Neural cell (in vitro differentiated cells): ENCODE data around the gene NDUFAF4. TPM values are rescaled to one million over a fixed set of nuclear protein-coding genes. Genes with fewer than 3 reads are reported as not detected.

Source experiments
- H2AFZ ChIP-seq: fragments of 200-600, 300-800 bp; sonication (generic), shearing (Covaris generic); 2 replicates; pipeline ENCODE4 v1.6.0; 2014; ENCODE audit warnings: low read depth, mild to moderate bottlenecking, antibody characterized with exemption, low read length, moderate library complexity
- H3F3A ChIP-seq: fragments of 200-600 bp; shearing (Covaris generic); 2 replicates; pipeline ENCODE4 v1.6.1; 2016; ENCODE audit warnings: mild to moderate bottlenecking, moderate library complexity, mixed read lengths, antibody characterized with exemption, low read length; ENCODE audit not compliant: insufficient read depth, poor library complexity, severe bottlenecking
- H3K27ac ChIP-seq: fragments of 200-600, 300-800 bp; sonication (generic), shearing (Covaris generic); 2 replicates; pipeline ENCODE4 v1.5.1; 2014; ENCODE audit warnings: mild to moderate bottlenecking, low read length, moderate library complexity
- H3K27me3 ChIP-seq: fragments of 300-800, 200-600 bp; sonication (generic), shearing (Covaris generic); 2 replicates; pipeline ENCODE4 v1.6.0; 2014; ENCODE audit warnings: mild to moderate bottlenecking, low read depth, low read length, moderate library complexity; ENCODE audit not compliant: insufficient read depth
- H3K36me3 ChIP-seq: fragments of 300-800, 200-600 bp; sonication (generic), shearing (Covaris generic); 2 replicates; pipeline ENCODE4 v1.5.1; 2014; ENCODE audit warnings: mild to moderate bottlenecking, antibody characterized with exemption, low read length, moderate library complexity; ENCODE audit not compliant: insufficient read depth
- H3K4me2 ChIP-seq: fragments of 300-800, 200-600 bp; sonication (generic), shearing (Covaris generic); 2 replicates; pipeline ENCODE4 v1.6.0; 2014; ENCODE audit warnings: mild to moderate bottlenecking, low read length
- H3K4me3 ChIP-seq: fragments of 300-800, 200-600 bp; sonication (generic), shearing (Covaris generic); 2 replicates; pipeline ENCODE4 v1.5.1; 2014; ENCODE audit warnings: mild to moderate bottlenecking, low read length, moderate library complexity
- H3K79me2 ChIP-seq: fragments of 200-600 bp; shearing (Covaris generic); replicated peaks from 2 replicates; pipeline ENCODE4 v1.6.0; 2014; ENCODE audit warnings: mild to moderate bottlenecking, low read length, moderate library complexity; ENCODE audit not compliant: insufficient read depth
- H3K9ac ChIP-seq: fragments of 300-800, 200-600 bp; sonication (generic), shearing (Covaris generic); 2 replicates; pipeline ENCODE4 v1.6.1; 2016; ENCODE audit warnings: mild to moderate bottlenecking, low read length, mixed read lengths
- H3K9me2 ChIP-seq: fragments of 200-600 bp; shearing (Covaris generic); 2 replicates; pipeline ENCODE4 v1.6.1; 2016; ENCODE audit warnings: mild to moderate bottlenecking, low read length, mixed read lengths; ENCODE audit not compliant: insufficient read depth
- H3K9me3 ChIP-seq: fragments of 200-600, 300-800 bp; sonication (generic), shearing (Covaris generic); 2 replicates; pipeline ENCODE4 v1.6.1; 2016; ENCODE audit warnings: mild to moderate bottlenecking, mixed run types, low read length, moderate library complexity, mixed read lengths
- H4K20me1 ChIP-seq: fragments of 200-600 bp; shearing (Covaris generic); 2 replicates; pipeline ENCODE4 v1.6.1; 2016; ENCODE audit warnings: mild to moderate bottlenecking, mixed run types; ENCODE audit not compliant: insufficient read depth
- EP300 ChIP-seq: fragments of 450-650 bp; conservative IDR thresholded peaks from 2 replicates; pipeline ENCODE4 v1.6.1; 2014; ENCODE audit warnings: antibody characterized with exemption, mild to moderate bottlenecking, moderate library complexity; ENCODE audit not compliant: poor library complexity, severe bottlenecking
- EZH2 ChIP-seq: fragments of 200-600, 300-800 bp; shearing (Covaris generic), sonication (generic); IDR thresholded peaks from 2 replicates; pipeline ENCODE4 v1.6.1; 2014; ENCODE audit warnings: antibody characterized with exemption, low read length, borderline replicate concordance, mild to moderate bottlenecking; ENCODE audit not compliant: insufficient read depth, poor library complexity, severe bottlenecking
- MXI1 ChIP-seq: fragments of 450-650 bp; conservative IDR thresholded peaks from 2 replicates; pipeline ENCODE4 v1.6.1; 2014; ENCODE audit warnings: antibody characterized with exemption, mild to moderate bottlenecking; ENCODE audit not compliant: poor library complexity, severe bottlenecking
- POLR2AphosphoS5 ChIP-seq: IDR thresholded peaks from 2 replicates; pipeline ENCODE4 v1.6.1; 2012
- RAD21 ChIP-seq: fragments of 450-650 bp; conservative IDR thresholded peaks from 2 replicates; pipeline ENCODE4 v1.6.1; 2014; ENCODE audit warnings: antibody characterized with exemption, mild to moderate bottlenecking, moderate library complexity
- REST ChIP-seq: IDR thresholded peaks from 2 replicates; pipeline ENCODE4 v1.6.1; 2012; ENCODE audit warnings: borderline replicate concordance
- SMC3 ChIP-seq: fragments of 450-650 bp; conservative IDR thresholded peaks from 2 replicates; pipeline ENCODE4 v1.6.1; 2014; ENCODE audit warnings: antibody characterized with exemption, mild to moderate bottlenecking, moderate library complexity; ENCODE audit not compliant: poor library complexity
- TAF1 ChIP-seq: IDR thresholded peaks from 2 replicates; pipeline ENCODE4 v1.6.1; 2012; ENCODE audit warnings: low read depth
- polyA plus RNA-seq: library from polyadenylated mRNA; depleted of rRNA; stranded (reverse); fragments of >200 nt; gene quantifications from 2 replicates; pipeline ENCODE4 v1.2.3, GENCODE V29; 2014
- TF ChIP-seq, protein P1 (sequence below): fragments of 450-650 bp; IDR thresholded peaks from 2 replicates; pipeline ENCODE4 v1.5.1; 2014; ENCODE audit warnings: antibody characterized with exemption, mild to moderate bottlenecking, moderate library complexity; ENCODE audit not compliant: poor library complexity, severe bottlenecking

NDUFAF4 gene
- polyA plus RNA-seq, 1 donor from 2014 or later = 55.9 TPM

DNA sequence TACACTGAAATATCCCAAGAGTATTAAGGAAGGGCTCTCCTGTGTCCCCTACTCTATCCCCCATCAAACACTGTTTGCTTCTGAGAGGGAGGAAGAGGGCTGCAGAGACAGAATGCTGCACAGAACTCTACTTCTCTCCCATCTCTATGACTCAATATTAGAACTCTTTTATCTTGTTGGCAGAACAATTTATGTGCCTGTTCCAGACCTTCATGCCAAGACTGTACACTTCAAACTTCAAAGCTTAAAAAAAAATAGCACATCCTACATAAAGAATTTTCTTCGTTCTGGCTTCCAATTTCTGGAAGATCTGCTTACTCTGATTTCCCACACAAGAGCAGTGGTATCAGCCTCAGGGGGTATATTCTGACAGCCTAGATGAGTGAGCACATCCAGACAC, 40.8 kb downstream of the NDUFAF4 start:
- H3F3A ChIP-seq = no peaks in the 10 kb centered on the region
- H3K27me3 ChIP-seq = no peaks in the 10 kb centered on the region
- H3K4me2 ChIP-seq = no peak overlapping the region
- H3K36me3 ChIP-seq = no peaks in the 10 kb centered on the region
- H3K9me2 ChIP-seq = no peaks in the 10 kb centered on the region
- H3K27ac ChIP-seq = no peak overlapping the region
- H3K9ac ChIP-seq = no peak overlapping the region
- H2AFZ ChIP-seq = no peak overlapping the region
- no peaks in the 10 kb centered on the region for H4K20me1 ChIP-seq
- no peak overlapping the region for H3K4me3 ChIP-seq
- TF ChIP-seq EP300 (no peak), TAF1 (no peak), REST (no peak), MXI1 (no peak), SMC3 (no peak)
- TF ChIP-seq, protein P1, sequence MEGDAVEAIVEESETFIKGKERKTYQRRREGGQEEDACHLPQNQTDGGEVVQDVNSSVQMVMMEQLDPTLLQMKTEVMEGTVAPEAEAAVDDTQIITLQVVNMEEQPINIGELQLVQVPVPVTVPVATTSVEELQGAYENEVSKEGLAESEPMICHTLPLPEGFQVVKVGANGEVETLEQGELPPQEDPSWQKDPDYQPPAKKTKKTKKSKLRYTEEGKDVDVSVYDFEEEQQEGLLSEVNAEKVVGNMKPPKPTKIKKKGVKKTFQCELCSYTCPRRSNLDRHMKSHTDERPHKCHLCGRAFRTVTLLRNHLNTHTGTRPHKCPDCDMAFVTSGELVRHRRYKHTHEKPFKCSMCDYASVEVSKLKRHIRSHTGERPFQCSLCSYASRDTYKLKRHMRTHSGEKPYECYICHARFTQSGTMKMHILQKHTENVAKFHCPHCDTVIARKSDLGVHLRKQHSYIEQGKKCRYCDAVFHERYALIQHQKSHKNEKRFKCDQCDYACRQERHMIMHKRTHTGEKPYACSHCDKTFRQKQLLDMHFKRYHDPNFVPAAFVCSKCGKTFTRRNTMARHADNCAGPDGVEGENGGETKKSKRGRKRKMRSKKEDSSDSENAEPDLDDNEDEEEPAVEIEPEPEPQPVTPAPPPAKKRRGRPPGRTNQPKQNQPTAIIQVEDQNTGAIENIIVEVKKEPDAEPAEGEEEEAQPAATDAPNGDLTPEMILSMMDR = no peak
- no peaks in the 10 kb centered on the region for H3K79me2 ChIP-seq
- H3K9me3 ChIP-seq = no peaks in the 10 kb centered on the region

- Histone ChIP-seq H3K9ac (no peak overlapping the region), H3K36me3 (no peaks in the 10 kb centered on the region), H3K27ac (no peak overlapping the region), H2AFZ (no peak overlapping the region), H3K4me2 (no peak overlapping the region), H3F3A (no peaks in the 10 kb centered on the region), H3K79me2 (no peaks in the 10 kb centered on the region), H4K20me1 (no peaks in the 10 kb centered on the region), H3K27me3 (no peaks in the 10 kb centered on the region), H3K4me3 (no peak overlapping the region), H3K9me3 (no peaks in the 10 kb centered on the region), H3K9me2 (no peaks in the 10 kb centered on the region)
- TF ChIP-seq EZH2 (no peak), EP300 (no peak), SMC3 (no peak), REST (no peak), TAF1 (no peak), POLR2AphosphoS5 (no peak), RAD21 (no peak), MXI1 (no peak)
- TF ChIP-seq, protein P1 = no peak
Observed at GRCh38 chr6:96853083-96853482, 44.6 kb downstream of the NDUFAF4 start.
